Prostate gland (tissue), 2 donors: ENCODE results near the gene PLCH2. TPM values are rescaled to one million over a fixed set of nuclear protein-coding genes. Genes with fewer than 3 reads are reported as not detected.

Experiments used
- DNase-seq: peaks from one replicate; pipeline ENCODE4 v3.0.0-alpha.2; 2019; ENCODE audit warnings: low spot score
- H3K27ac ChIP-seq, 2 donors: fragments of 200-600 bp; sonication (generic); 2 replicates each; pipeline ENCODE4 v1.5.1; 2017 to 2019
- H3K27me3 ChIP-seq: fragments of 200-600 bp; sonication (generic); replicated peaks from 2 replicates; pipeline ENCODE4 v1.5.1; 2019; ENCODE audit not compliant: insufficient read depth
- H3K36me3 ChIP-seq, 2 donors: fragments of 200-600 bp; sonication (generic); 1 replicate in 1 of 2; 2 replicates in 1 of 2; pipeline versions ENCODE4 v1.5.1 to v1.8.1; 2017 to 2019
- H3K4me1 ChIP-seq: fragments of 200-600 bp; sonication (generic); replicated peaks from 2 replicates; pipeline ENCODE4 v1.5.1; 2019
- H3K4me3 ChIP-seq, 2 donors: fragments of 200-600 bp; sonication (generic); 2 replicates each; pipeline ENCODE4 v1.5.1; 2017 to 2019
- H3K9me3 ChIP-seq: fragments of 200-600 bp; sonication (generic); 2 replicates; pipeline ENCODE4 v1.5.1; 2017
- CTCF ChIP-seq, 4 experiments: fragments of 200-600 bp in 2 of 4; fragments of 450-650 bp in 2 of 4; sonication (generic) in 2 of 4; IDR thresholded peaks; 1 replicate in 3 of 4; 2 replicates in 1 of 4; pipeline ENCODE4 v1.5.1; 2016 to 2019; ENCODE audit warnings: antibody characterized with exemption in 4 of 4, mild to moderate bottlenecking in 2 of 4, moderate library complexity in 2 of 4
- POLR2A ChIP-seq: fragments of 450-650 bp; IDR thresholded peaks from one replicate; pipeline ENCODE4 v1.6.1; 2016; ENCODE audit warnings: antibody characterized with exemption, mild to moderate bottlenecking
- POLR2AphosphoS5 ChIP-seq: sonication (generic); formaldehyde crosslinking; IDR thresholded peaks from one replicate; pipeline ENCODE4 v1.6.1; 2017; ENCODE audit warnings: antibody characterized with exemption
- WGBS: methylation state at CpG from one replicate; pipeline ENCODE4 v1.1.5; 2018; 5-methylcytosine and 5-hydroxymethylcytosine counted together
- intact Hi-C: fragments of 100-400 bp; cut with DNase I; formaldehyde crosslinking; loops from one replicate; pipeline ENCODE4 v1.14.2; 2022
- total RNA-seq, 2 donors: library from RNA; depleted of rRNA; stranded (reverse); fragments of >200 nt; gene quantifications; one replicate each; pipeline ENCODE4 v1.1.0, GENCODE V29; 2016

The PLCH2 gene
- total RNA-seq, 2 donors from 2014 or later, result 29.8 to 41.0 TPM

DNA sequence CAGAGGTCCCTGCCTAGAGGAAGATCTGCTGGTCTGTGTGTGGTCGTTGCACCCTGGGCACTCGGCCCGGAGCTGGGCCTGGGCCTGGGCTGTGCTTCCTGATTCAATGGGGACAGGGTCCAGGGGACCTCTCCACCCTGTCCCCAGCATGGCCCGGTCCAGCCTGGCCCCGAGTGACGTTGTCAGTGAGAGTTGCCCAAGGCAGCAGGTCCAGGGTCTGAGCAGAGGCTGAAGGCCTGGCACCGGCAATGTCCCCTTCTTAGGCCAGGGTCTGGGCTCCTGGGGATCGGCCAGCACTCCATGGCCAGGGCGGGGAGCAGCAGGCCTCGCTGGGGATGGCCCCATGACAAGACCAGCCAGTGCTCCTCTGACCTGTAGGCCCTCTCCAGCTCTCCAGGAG lies 48.1 kb upstream of the PLCH2 start:
- DNase-seq, result no peak
- H3K4me1 ChIP-seq, result no peaks in the 10 kb centered on the region
- H3K27me3 ChIP-seq, result no peaks in the 10 kb centered on the region
- no peak overlapping the region for H3K4me3 ChIP-seq
- H3K27ac ChIP-seq, result peak overlapping the region; percentile 67 to 77
- intact Hi-C loops, result no loop called here
- no peaks in the 10 kb centered on the region for H3K9me3 ChIP-seq
- WGBS, result 81% methylated on average over 10 of the region's 10 CpGs
- H3K36me3 ChIP-seq, result no peaks in the 10 kb centered on the region
- no peak for TF ChIP-seq POLR2A

GRCh38 chr1:2428490-2428889 lies 47.6 kb upstream of the PLCH2 start:
- 62% methylated on average over 24 of the region's 28 CpGs for whole genome bisulfite sequencing
- intact Hi-C loops, result no loop called here
- H3K36me3 ChIP-seq, result no peaks in the 10 kb centered on the region
- peak overlapping the region; percentile 67 to 77 for H3K27ac ChIP-seq
- no peaks in the 10 kb centered on the region for H3K4me1 ChIP-seq
- DNase-seq, result peak; percentile 73
- H3K27me3 ChIP-seq, result no peaks in the 10 kb centered on the region
- peak overlapping the region; percentile 2 to 16 for H3K4me3 ChIP-seq
- no peaks in the 10 kb centered on the region for H3K9me3 ChIP-seq
- TF ChIP-seq POLR2AphosphoS5 (peak; percentile 79), CTCF (IDR thresholded peaks at IDR 0.05) (no peak), POLR2A (peak; percentile 90)

DNA sequence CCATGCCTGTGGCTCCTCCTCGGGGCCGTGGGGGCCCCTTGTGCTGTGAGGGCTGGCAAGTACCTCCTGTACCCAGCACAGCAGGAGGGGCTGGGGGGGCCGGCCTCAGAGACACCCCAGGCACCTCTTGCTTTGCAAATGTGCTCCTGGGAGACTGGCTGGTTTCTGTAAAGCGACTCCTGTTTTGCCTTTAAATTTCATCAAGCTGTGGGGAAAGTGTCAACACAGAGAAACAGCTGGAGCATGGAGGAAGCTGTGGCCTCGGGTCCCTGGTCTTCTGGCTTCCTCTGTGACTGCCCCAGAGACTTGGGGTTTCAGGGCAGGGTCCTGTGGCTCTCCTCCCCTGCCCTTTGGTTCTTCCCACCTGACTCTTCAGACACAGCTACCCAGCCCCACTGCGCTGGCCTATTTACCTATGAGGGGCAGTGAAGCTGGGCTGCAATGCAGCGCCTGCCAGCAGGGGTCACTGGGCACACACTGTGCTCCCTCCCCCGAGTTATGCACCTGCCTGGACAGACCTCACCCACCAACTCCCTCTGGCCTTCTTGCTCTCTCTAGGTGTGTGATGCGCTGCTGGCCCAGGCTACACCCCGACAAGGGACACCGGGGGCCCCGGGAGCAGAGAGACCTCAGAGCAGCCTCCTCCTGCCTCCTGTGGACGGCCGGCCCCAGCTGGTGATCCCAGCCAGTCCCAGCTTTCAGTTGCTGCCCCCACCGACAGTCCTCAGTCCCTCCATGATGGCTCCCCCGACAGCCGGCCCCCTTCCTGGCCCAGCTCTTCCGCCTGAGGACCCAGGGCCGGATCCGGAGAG lies 46.1 kb upstream of the PLCH2 start:
- TF ChIP-seq POLR2A, result no peak
- TF ChIP-seq CTCF (IDR thresholded peaks at IDR 0.05), result peak in 2 of 4 experiments; percentile 23 to 54
- no peak overlapping the region for H3K4me3 ChIP-seq
- peak overlapping the region; percentile 67 to 77 for H3K27ac ChIP-seq
- intact Hi-C loops, result no loop called here
- no peaks in the 10 kb centered on the region for H3K9me3 ChIP-seq
- no peak for DNase-seq
- H3K27me3 ChIP-seq, result no peaks in the 10 kb centered on the region
- H3K36me3 ChIP-seq, result no peaks in the 10 kb centered on the region
- 82% methylated on average over 20 of the region's 20 CpGs for WGBS
- H3K4me1 ChIP-seq, result no peaks in the 10 kb centered on the region

DNA sequence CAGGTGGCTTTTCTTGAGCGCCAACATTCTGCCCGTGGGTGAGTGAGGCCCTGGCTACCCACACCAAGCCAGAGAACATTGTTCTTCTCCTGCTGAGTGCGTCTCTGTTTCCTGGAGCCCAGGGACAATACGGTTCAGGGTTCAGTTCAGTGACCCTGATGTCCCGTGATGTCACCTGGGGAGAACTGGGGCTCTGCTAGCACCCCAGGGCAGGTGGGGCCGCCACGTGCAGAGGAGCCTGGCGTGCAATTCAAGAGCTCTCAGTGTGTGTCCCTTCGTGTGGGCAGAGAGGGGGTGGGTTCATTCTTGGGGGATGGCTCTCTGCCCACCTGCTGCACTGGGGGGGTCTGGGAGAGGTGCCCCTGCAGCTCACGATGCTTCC lies 45.5 kb upstream of the PLCH2 start:
- no peaks in the 10 kb centered on the region for H3K36me3 ChIP-seq
- H3K27me3 ChIP-seq, result no peaks in the 10 kb centered on the region
- H3K9me3 ChIP-seq, result no peaks in the 10 kb centered on the region
- intact Hi-C loops, result no loop called here
- 65% methylated on average over 9 of the region's 10 CpGs for WGBS
- no peaks in the 10 kb centered on the region for H3K4me1 ChIP-seq
- H3K4me3 ChIP-seq, result no peak overlapping the region
- TF ChIP-seq CTCF (IDR thresholded peaks at IDR 0.05) (no peak), POLR2AphosphoS5 (no peak), POLR2A (no peak)
- H3K27ac ChIP-seq, result peak overlapping the region in 1 of 2 donors; percentile 11
- no peak for DNase-seq

DNA sequence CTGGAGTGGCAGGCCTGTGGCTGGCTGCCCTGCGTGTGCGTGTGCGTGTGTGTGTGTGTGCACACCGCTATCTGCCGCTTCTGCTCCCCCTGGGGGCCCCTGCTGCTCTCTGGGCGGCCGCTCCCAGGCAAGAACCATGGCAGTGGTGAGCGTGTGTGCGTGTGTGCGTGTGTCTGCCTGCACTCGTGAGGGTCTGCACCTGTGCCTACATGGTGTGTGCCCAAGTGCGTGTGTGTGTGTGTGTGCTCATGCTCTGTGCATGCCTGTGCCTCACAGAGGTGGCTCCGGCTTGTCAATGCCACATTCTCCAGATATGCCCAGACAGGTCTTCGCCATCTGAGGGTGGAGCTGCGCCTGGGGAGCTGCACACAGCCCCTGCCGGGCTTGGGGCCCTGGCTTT lies 45.0 kb upstream of the PLCH2 start:
- peak; percentile 55 for DNase-seq
- H3K36me3 ChIP-seq, result no peaks in the 10 kb centered on the region
- intact Hi-C loops, result no loop called here
- 19% methylated on average over 6 of the region's 16 CpGs for WGBS
- H3K4me3 ChIP-seq, result no peak overlapping the region
- peak; percentile 47 for TF ChIP-seq POLR2A
- no peak for TF ChIP-seq CTCF (IDR thresholded peaks at IDR 0.05)
- peak; percentile 38 for TF ChIP-seq POLR2AphosphoS5
- H3K27me3 ChIP-seq, result no peaks in the 10 kb centered on the region
- no peaks in the 10 kb centered on the region for H3K4me1 ChIP-seq
- H3K9me3 ChIP-seq, result no peaks in the 10 kb centered on the region
- peak overlapping the region; percentile 35 to 51 for H3K27ac ChIP-seq
